Measurements from ENCODE around the gene HMGXB4.

The HMGXB4 gene

GRCh38 chr22:35308480-35309021, 51.3 kb downstream of the HMGXB4 start:
- ATAC-seq (replicated peaks) (peak; percentile 59 to 61), DNase-seq (peak; percentile 69)
- Mint-ChIP-seq H3K4me1 (peaks cover 72 to 91% of the 10 kb centered on the region in 2 donors), H3K27ac (peak overlapping the region; percentile 96), H3K9me3 (peaks cover 0 to 2% of the 10 kb centered on the region in 2 donors), H3K4me3 (peak overlapping the region; percentile 37 to 71), H3K36me3 (peaks cover 54 to 67% of the 10 kb centered on the region in 2 donors), H3K27me3 (no peaks in the 10 kb centered on the region)

GRCh38 chr22:35310556-35311550, 53.6 kb downstream of the HMGXB4 start:
- ATAC-seq (replicated peaks) (no peak), DNase-seq (no peak)
- H3K27ac Mint-ChIP-seq: peak overlapping the region; percentile 96
- H3K4me3 Mint-ChIP-seq: peak overlapping the region; percentile 55 to 68
- H3K27me3 Mint-ChIP-seq: no peaks in the 10 kb centered on the region
- peaks cover 0 to 2% of the 10 kb centered on the region in 2 donors for H3K9me3 Mint-ChIP-seq
- H3K4me1 Mint-ChIP-seq: peaks cover 74 to 100% of the 10 kb centered on the region in 2 donors
- peaks cover 50 to 64% of the 10 kb centered on the region in 2 donors for H3K36me3 Mint-ChIP-seq

DNA sequence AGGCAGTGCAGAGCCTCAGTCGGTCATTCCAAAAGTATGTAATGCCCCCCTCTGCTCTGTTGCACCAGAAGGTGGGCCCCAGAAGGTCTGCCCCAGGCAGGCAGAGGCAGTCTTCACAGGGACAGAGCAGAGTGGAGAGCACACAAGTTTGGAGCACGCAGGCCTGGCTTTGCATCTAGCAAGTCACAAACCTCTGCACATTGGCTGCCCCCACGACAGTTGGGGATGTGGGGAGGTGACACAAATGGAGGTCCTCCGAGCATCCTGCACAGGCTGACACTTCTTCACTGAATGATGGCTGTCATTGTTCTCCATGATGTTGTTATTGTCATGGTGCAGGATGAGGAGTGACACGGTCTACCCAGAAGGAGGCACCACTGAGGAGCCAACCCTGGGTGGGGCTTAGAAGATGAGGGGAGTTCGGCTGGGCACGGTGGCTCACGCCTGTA, 54.3 kb downstream of the HMGXB4 start:
- peak overlapping the region in 1 of 2 donors; percentile 42 for H3K4me3 Mint-ChIP-seq
- no peaks in the 10 kb centered on the region for H3K27me3 Mint-ChIP-seq
- H3K4me1 Mint-ChIP-seq: peaks cover 71 to 96% of the 10 kb centered on the region in 2 donors
- H3K27ac Mint-ChIP-seq: peak overlapping the region; percentile 96
- peaks cover 0 to 2% of the 10 kb centered on the region in 2 donors for H3K9me3 Mint-ChIP-seq
- ATAC-seq (replicated peaks) (no peak), DNase-seq (no peak)
- H3K36me3 Mint-ChIP-seq: peaks cover 47 to 58% of the 10 kb centered on the region in 2 donors

DNA sequence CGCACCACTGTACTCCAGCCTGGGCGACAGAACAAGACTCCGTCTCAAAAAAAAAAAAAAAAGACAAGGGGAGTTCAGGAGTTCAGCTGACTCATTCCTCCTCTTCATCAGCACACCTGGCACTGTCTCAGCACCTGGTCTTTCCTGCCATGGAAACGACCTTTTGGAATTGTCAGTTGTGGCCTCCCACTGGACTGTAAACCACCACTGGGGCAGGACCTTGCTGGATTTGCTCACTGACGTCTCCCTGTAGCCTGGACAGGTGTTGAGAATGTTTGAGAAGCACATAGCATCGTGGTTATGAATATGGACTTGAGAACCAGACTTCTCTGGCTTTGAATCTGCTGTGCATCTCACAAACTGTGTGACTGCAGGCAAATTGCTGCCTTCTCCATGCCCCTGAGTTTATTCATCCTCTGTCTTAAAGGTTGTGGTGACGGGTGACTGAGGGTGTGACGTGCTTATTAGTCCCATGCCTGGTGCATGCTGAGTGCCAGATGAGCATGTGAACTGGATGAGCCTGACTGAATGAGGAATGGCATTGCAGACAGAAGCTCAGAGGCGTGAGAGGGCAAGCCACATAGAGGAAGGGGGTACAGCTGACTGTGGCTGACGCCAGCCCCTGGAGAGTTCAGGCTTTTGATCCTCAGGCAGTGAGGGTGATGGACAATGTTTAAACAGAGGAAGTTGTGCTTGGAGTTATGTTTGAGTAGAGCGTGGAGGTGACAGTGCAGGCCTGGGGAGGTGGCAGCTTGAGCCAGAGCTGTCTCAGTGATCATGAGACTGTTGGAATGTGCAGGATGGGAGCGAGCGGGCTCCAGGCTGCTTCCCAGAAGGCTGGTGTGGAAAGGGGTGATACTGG, 55.1 kb downstream of the HMGXB4 start:
- peaks cover 48 to 54% of the 10 kb centered on the region in 2 donors for H3K36me3 Mint-ChIP-seq
- peaks cover 0 to 2% of the 10 kb centered on the region in 2 donors for H3K9me3 Mint-ChIP-seq
- peak; percentile 64 to 66 for ATAC-seq (replicated peaks)
- H3K27ac Mint-ChIP-seq: peak overlapping the region; percentile 96
- H3K27me3 Mint-ChIP-seq: no peaks in the 10 kb centered on the region
- H3K4me3 Mint-ChIP-seq: peak overlapping the region; percentile 66 to 70
- H3K4me1 Mint-ChIP-seq: peaks cover 64 to 88% of the 10 kb centered on the region in 2 donors
- peak; percentile 78 for DNase-seq

- H3K27ac Mint-ChIP-seq: peak overlapping the region; percentile 96
- DNase-seq (peak; percentile 39), ATAC-seq (replicated peaks) (peak; percentile 9 to 24)
Measured at GRCh38 chr22:35313311-35314121, 56.2 kb downstream of the HMGXB4 start.

DNA sequence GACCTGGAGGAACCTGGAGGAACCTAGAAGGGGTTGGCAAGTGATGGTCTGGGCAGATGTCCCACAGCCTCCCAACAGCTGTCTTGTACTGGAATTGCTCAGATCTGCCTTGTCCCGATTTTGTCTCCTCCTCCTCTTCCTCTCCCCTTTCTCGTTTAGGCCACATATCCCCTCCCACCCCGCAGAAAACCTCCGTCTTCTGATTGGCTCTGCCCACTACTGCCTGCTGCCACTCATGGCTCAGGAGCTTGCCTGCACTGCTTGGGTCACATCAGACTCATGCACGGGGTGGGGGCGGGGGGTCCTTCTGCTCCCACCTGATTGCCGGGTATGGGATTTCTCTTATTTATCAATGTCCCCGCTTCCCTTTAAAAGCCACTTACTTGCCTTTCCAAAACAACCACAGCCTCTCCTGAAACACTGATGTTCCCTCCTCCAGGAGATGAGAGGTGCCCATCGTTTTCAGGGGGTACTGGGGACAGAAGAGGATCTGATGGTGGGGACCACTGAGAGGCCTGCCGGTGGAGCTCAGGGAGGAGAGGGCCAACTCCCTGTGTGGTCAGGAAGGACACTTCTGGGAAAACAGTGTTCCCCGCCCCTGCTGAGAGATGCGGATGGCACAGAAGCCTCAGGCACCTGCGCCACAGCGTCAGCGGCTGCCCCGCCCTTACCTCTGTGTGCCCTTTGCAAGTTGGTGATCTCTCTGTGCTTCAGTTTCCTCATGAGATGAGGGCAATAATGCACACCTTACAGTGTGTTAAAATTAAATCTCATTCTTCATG, 57.1 kb downstream of the HMGXB4 start:
- H3K27ac Mint-ChIP-seq: peak overlapping the region; percentile 89
- peaks cover 0 to 2% of the 10 kb centered on the region in 2 donors for H3K9me3 Mint-ChIP-seq
- peaks cover 48 to 69% of the 10 kb centered on the region in 2 donors for H3K4me1 Mint-ChIP-seq
- H3K27me3 Mint-ChIP-seq: no peaks in the 10 kb centered on the region
- no peak for DNase-seq
- ATAC-seq (replicated peaks): no peak
- peak overlapping the region in 1 of 2 donors; percentile 18 for H3K4me3 Mint-ChIP-seq
- H3K36me3 Mint-ChIP-seq: peaks cover 49 to 61% of the 10 kb centered on the region in 2 donors

More at GRCh38 chr22:35313311-35314121, 56.2 kb downstream of the HMGXB4 start:
- H3K4me1 Mint-ChIP-seq: peaks cover 56 to 77% of the 10 kb centered on the region in 2 donors
- peaks cover 0 to 2% of the 10 kb centered on the region in 2 donors for H3K9me3 Mint-ChIP-seq
- H3K36me3 Mint-ChIP-seq: peaks cover 45 to 55% of the 10 kb centered on the region in 2 donors
- peak overlapping the region in 1 of 2 donors; percentile 70 for H3K4me3 Mint-ChIP-seq
- no peaks in the 10 kb centered on the region for H3K27me3 Mint-ChIP-seq

DNA sequence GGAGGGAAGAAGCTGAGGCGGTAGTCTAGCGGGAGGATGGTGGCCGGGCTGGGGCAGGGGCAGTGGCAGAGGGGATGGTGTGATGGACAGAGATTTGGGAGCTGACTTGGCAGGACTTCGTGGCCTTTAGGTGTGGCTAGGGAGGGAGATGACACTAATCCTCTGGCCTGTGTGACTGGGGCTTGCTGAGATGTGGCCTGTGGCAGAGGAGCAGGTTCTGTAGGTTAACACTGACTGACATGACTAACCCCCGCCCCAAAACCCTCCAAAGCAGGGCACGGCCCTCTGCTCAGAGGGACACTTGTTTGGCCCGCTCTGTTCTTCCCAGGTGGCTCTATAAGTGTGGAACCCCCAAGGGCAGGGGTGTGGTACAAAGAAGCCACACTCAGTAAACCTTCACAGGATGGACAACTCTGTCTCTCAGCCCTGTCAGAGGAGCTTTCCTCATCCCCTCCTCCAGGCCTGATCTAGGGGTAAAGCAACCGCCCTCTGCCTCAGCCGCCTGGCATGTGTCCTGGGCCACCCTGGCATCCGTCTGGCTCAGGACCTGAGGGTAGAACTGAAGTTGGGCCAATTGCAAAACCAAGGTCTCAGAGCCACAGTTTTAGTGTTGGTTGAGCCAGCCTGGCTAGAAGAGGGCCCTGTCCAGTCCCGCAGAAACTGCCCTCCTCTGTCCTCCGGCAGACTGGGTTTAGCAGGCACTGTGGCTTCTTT, 58.0 kb downstream of the HMGXB4 start:
- Mint-ChIP-seq H3K4me1 (peaks cover 40 to 59% of the 10 kb centered on the region in 2 donors), H3K27me3 (no peaks in the 10 kb centered on the region), H3K9me3 (peaks cover 0 to 2% of the 10 kb centered on the region in 2 donors), H3K36me3 (peaks cover 53 to 63% of the 10 kb centered on the region in 2 donors), H3K4me3 (no peak overlapping the region), H3K27ac (peak overlapping the region; percentile 26)
- ATAC-seq (replicated peaks) (no peak), DNase-seq (no peak)

DNA sequence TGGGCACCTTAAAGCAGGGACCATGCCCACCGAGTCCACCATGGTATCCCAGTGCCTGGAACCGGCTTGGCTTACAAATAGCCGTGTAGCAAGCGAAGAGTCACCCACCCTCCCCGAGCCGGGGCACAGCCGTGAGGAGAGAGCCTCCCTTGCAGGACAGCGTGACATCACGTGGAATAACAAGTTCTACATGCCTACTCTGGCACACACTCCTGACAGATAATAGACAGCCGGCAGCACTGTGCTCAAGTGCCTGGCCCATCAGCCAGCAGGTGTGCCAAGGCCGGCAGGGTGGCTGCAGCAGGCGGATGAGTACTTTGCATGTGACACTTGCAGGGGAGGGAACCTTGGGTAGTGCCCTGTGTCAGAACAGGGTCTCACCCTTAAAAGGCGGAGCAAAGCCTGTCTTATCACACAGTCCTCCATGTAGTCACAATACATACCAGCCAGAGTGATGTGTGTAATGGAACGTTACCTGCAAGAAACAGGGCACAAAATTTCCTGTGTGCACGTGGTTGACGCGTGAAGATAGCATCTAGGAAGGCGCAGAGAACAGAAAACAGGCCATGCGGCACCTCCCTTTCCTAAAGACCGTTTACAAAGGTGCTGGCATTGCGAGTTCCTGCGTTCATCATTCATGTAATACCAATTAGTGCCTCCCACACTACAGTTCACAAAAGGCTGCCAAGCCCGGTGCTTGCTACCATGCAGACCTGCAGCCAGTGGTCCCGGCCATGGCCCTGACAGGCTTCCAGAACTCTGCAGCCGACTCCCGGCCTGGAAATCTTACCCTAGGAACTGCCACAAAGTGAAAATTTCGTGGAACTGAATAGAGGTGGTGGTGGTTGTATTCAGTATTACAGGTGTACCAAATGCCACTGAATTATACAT, 58.8 kb downstream of the HMGXB4 start:
- H3K4me3 Mint-ChIP-seq: no peak overlapping the region
- peaks cover 32 to 51% of the 10 kb centered on the region in 2 donors for H3K4me1 Mint-ChIP-seq
- peaks cover 52 to 62% of the 10 kb centered on the region in 2 donors for H3K36me3 Mint-ChIP-seq
- no peak overlapping the region for H3K27ac Mint-ChIP-seq
- ATAC-seq (replicated peaks) (no peak), DNase-seq (no peak)
- H3K9me3 Mint-ChIP-seq: peaks cover 0 to 2% of the 10 kb centered on the region in 2 donors
- no peaks in the 10 kb centered on the region for H3K27me3 Mint-ChIP-seq

DNA sequence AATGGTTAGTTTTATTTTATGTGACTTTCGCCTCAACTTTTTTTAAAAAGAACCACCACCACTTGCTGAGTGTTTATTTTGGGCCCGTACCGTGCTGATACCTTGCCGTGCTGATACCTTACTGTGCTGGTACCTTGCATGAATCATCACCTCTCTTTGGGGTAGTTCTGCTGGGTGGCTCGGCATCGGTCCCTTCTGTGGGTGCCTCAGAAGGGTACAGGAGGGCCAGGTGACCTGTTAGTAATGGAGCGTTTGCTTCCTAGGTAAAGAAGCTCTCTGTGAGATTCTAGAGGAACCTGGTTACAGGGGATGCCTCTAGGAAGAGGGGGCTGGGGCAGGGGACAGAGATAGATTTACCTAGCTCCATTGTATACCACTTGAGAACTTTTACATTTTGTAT, 59.5 kb downstream of the HMGXB4 start:
- Mint-ChIP-seq H3K9me3 (peaks cover 0 to 2% of the 10 kb centered on the region in 2 donors), H3K4me1 (peaks cover 27 to 45% of the 10 kb centered on the region in 2 donors), H3K36me3 (peaks cover 51 to 59% of the 10 kb centered on the region in 2 donors), H3K27ac (no peak overlapping the region), H3K4me3 (no peak overlapping the region), H3K27me3 (no peaks in the 10 kb centered on the region)
- DNase-seq (no peak), ATAC-seq (replicated peaks) (no peak)

DNA sequence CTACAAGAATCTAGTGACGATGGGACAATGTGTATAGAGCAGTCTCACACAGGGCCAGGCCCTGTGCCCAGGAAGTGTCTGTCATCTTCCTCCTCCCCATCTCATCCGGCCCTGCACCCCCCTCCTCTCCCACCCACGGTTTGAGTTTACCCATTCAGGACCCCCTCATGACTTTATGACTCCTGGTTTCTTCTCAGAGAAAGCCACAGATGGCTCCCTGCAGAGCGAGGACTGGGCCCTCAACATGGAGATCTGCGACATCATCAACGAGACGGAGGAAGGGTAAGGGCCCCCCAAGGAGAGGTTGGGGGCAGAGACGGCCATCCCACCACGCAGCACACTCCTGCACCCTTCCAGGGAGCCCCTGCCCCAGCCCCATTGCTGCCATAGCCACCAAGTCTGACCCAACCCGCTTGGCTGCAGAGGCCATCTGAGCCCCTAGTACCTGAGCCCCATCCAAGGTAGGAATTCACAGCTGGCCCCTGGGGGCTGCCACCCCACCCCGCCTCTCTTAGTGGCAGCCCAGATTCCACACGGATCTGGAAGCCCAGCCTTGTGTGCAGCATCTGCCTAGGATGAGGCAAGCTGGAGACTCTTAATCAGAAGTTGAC, 60.5 kb downstream of the HMGXB4 start:
- H3K36me3 Mint-ChIP-seq: peaks cover 55 to 64% of the 10 kb centered on the region in 2 donors
- H3K4me1 Mint-ChIP-seq: peaks cover 21 to 39% of the 10 kb centered on the region in 2 donors
- no peak overlapping the region for H3K4me3 Mint-ChIP-seq
- no peak for ATAC-seq (replicated peaks)
- H3K27me3 Mint-ChIP-seq: no peaks in the 10 kb centered on the region
- DNase-seq: no peak
- peaks cover 0 to under 1% of the 10 kb centered on the region in 2 donors for H3K9me3 Mint-ChIP-seq
- H3K27ac Mint-ChIP-seq: no peak overlapping the region

Measured in stimulated activated naive B cell treated with anti-CD40 and anti-IgM and Interleukin-4, amounts not matched to agents 10 μg/mL and 1 μg/mL and 100 μg/mL, for 72 hours (primary cell).